GM23338 (cell line): ENCODE results near the gene C5orf47. TPM values are rescaled to one million over a fixed set of nuclear protein-coding genes. Genes with fewer than 3 reads are reported as not detected.

ENCODE experiments used
- ATAC-seq: fragments of 200-7000 bp; cut with Tn5 transposase; 3 replicates; pipeline ENCODE4 v1.9.1; 2020
- DNase-seq: peaks from one replicate; pipeline ENCODE4 v3.0.0-alpha.2; 2015; ENCODE audit warnings: low spot score
- H2AFZ ChIP-seq: fragments of 200-600 bp; sonication (generic); 2 replicates; pipeline ENCODE4 v1.8.0; 2016; ENCODE audit warnings: antibody characterized with exemption, mild to moderate bottlenecking, moderate library complexity
- H3F3A ChIP-seq: fragments of 200-600 bp; sonication (generic); replicated peaks from 2 replicates; pipeline ENCODE4 v1.8.0; 2017; ENCODE audit warnings: antibody characterized with exemption, mixed run types, low read depth
- H3K27ac ChIP-seq: fragments of 200-600 bp; sonication (generic); 2 replicates; pipeline ENCODE4 v1.6.1; 2016; ENCODE audit warnings: low read depth
- H3K27me3 ChIP-seq: fragments of 200-600 bp; sonication (generic); 2 replicates; pipeline ENCODE4 v1.8.0; 2016; ENCODE audit warnings: mild to moderate bottlenecking, mixed run types, moderate library complexity; ENCODE audit not compliant: insufficient read depth
- H3K36me3 ChIP-seq: fragments of 200-600 bp; sonication (generic); 2 replicates; pipeline ENCODE4 v1.8.0; 2016; ENCODE audit warnings: mild to moderate bottlenecking; ENCODE audit not compliant: insufficient read depth
- H3K4me1 ChIP-seq: fragments of 200-600 bp; sonication (generic); 2 replicates; pipeline ENCODE4 v1.8.0; 2016; ENCODE audit warnings: mild to moderate bottlenecking, moderate library complexity; ENCODE audit not compliant: insufficient read depth
- H3K4me2 ChIP-seq: fragments of 200-600 bp; sonication (generic); 2 replicates; pipeline ENCODE4 v1.7.1; 2017; ENCODE audit warnings: mixed run types
- H3K4me3 ChIP-seq: fragments of 200-600 bp; sonication (generic); 2 replicates; pipeline ENCODE4 v1.6.1; 2016; ENCODE audit warnings: mixed run types
- H3K79me2 ChIP-seq: fragments of 200-600 bp; sonication (generic); replicated peaks from 2 replicates; pipeline ENCODE4 v1.8.0; 2017; ENCODE audit warnings: mild to moderate bottlenecking; ENCODE audit not compliant: insufficient read depth
- H3K9me2 ChIP-seq: fragments of 200-600 bp; sonication (generic); 2 replicates; pipeline ENCODE4 v1.8.0; 2017; ENCODE audit not compliant: insufficient read depth
- H4K20me1 ChIP-seq: fragments of 200-600 bp; sonication (generic); replicated peaks from 2 replicates; pipeline ENCODE4 v1.8.0; 2017; ENCODE audit warnings: mild to moderate bottlenecking; ENCODE audit not compliant: insufficient read depth
- H3K27ac Mint-ChIP-seq: 2 replicates; pipeline ENCODE4 v1.8.0; 2020; ENCODE audit warnings: inconsistent platforms, mild to moderate bottlenecking, moderate library complexity, mixed read lengths
- H3K27me3 Mint-ChIP-seq: 3 replicates; pipeline ENCODE4 v1.8.0; 2022; ENCODE audit warnings: low read depth, mild to moderate bottlenecking, moderate library complexity, mixed read lengths, inconsistent platforms; ENCODE audit not compliant: insufficient read depth, poor library complexity
- H3K36me3 Mint-ChIP-seq: 3 replicates; pipeline ENCODE4 v1.8.0; 2021; ENCODE audit warnings: low read depth, mild to moderate bottlenecking, inconsistent platforms, moderate library complexity, mixed read lengths
- H3K4me1 Mint-ChIP-seq: 3 replicates; pipeline ENCODE4 v1.8.0; 2020; ENCODE audit warnings: mild to moderate bottlenecking, inconsistent platforms, mixed read lengths
- H3K4me3 Mint-ChIP-seq: 3 replicates; pipeline ENCODE4 v1.8.0; 2021; ENCODE audit warnings: moderate library complexity, mild to moderate bottlenecking, inconsistent platforms, mixed read lengths
- H3K9me3 Mint-ChIP-seq: 3 replicates; pipeline ENCODE4 v1.8.0; 2020; ENCODE audit warnings: moderate library complexity, mild to moderate bottlenecking, inconsistent platforms, mixed read lengths
- CREB1 ChIP-seq: fragments of 250-450 bp; sonication (Bioruptor Pico); IDR thresholded peaks from 2 replicates; pipeline ENCODE4 v1.5.0; 2020; ENCODE audit warnings: low read depth, mild to moderate bottlenecking, moderate library complexity
- EZH2phosphoT487 ChIP-seq: fragments of 200-600 bp; sonication (generic); IDR thresholded peaks from one replicate; pipeline ENCODE4 v1.8.1; 2018; ENCODE audit warnings: antibody characterized with exemption; ENCODE audit not compliant: unreplicated experiment
- JUNB ChIP-seq: IDR thresholded peaks from one replicate; pipeline ENCODE4 v1.6.1; 2016; ENCODE audit warnings: antibody characterized with exemption; ENCODE audit not compliant: unreplicated experiment
- NANOG ChIP-seq: IDR thresholded peaks from 2 replicates; pipeline ENCODE4 v1.6.1; 2016; ENCODE audit warnings: antibody characterized with exemption, borderline replicate concordance
- POLR2AphosphoS5 ChIP-seq: IDR thresholded peaks from 2 replicates; pipeline ENCODE4 v1.6.1; 2016; ENCODE audit warnings: antibody characterized with exemption, low read depth
- STAT1 ChIP-seq: IDR thresholded peaks from one replicate; pipeline ENCODE4 v1.6.1; 2016; ENCODE audit warnings: antibody characterized with exemption; ENCODE audit not compliant: unreplicated experiment
- ZNF114 ChIP-seq: fragments of 250-450 bp; sonication (Bioruptor Pico); IDR thresholded peaks from 2 replicates; pipeline ENCODE4 v1.5.0; 2020; ENCODE audit warnings: mild to moderate bottlenecking, moderate library complexity
- ZNF331 ChIP-seq: fragments of 250-450 bp; sonication (Bioruptor Pico); IDR thresholded peaks from 2 replicates; pipeline ENCODE4 v1.5.0; 2020; ENCODE audit warnings: low read depth, mild to moderate bottlenecking, moderate library complexity
- long read RNA-seq: library from polyadenylated mRNA; unstranded; transcript quantifications from one replicate; pipeline ENCODE4 v2.0.0, GENCODE V29; 2020; ENCODE audit not compliant: unreplicated experiment
- polyA plus RNA-seq: library from polyadenylated mRNA; unstranded; fragments of >200 nt; fragmentation: Nextera tagmentation; extraction: Ambion mirVana; gene quantifications from 2 replicates; pipeline ENCODE4 v1.2.1, GENCODE V29; 2016
- total RNA-seq: library from RNA; depleted of rRNA; stranded (reverse); fragments of >200 nt; shearing (Covaris generic); gene quantifications from 2 replicates; pipeline ENCODE4 v1.2.3, GENCODE V29; 2014; rRNA removed
- TF ChIP-seq, protein P1 (sequence below), 2 experiments: fragments of 200-600 bp in 1 of 2; sonication (generic) in 1 of 2; conservative IDR thresholded peaks; 2 replicates each; pipeline versions ENCODE4 v1.5.1 to v1.6.1; 2016 to 2017; ENCODE audit warnings: antibody characterized with exemption in 2 of 2, low read depth in 2 of 2, mild to moderate bottlenecking in 2 of 2, moderate library complexity in 1 of 2
- TF ChIP-seq, protein P2 (sequence below): IDR thresholded peaks from one replicate; pipeline ENCODE4 v1.6.1; 2018; ENCODE audit warnings: antibody characterized with exemption; ENCODE audit not compliant: unreplicated experiment
- TF ChIP-seq, protein P3 (sequence below): IDR thresholded peaks from 2 replicates; pipeline ENCODE4 v1.6.1; 2016; ENCODE audit warnings: antibody characterized with exemption
- TF ChIP-seq, protein P4 (sequence below): fragments of 250-450 bp; sonication (Bioruptor Pico); IDR thresholded peaks from 2 replicates; pipeline ENCODE4 v1.5.0; 2020; ENCODE audit warnings: mild to moderate bottlenecking, moderate library complexity

C5orf47 gene, protein sequence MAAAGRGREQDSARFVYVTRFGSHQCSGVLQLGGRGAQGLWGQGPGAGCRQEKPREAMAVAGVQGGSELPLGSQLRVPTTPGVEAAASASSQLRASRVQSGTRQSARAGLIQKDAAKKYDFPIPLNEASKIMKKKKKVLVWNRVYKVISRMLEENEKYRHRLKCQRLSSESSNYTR
- total RNA-seq (0.63 and 1.0 TPM in 2 replicates), polyA plus RNA-seq (0.50 and 1.1 TPM in 2 replicates)
- long read RNA-seq, partial matches to known transcripts: 0 of 1 reads
- long read RNA-seq, other reads (novel, unspliced or antisense): 1 of 1 reads

DNA sequence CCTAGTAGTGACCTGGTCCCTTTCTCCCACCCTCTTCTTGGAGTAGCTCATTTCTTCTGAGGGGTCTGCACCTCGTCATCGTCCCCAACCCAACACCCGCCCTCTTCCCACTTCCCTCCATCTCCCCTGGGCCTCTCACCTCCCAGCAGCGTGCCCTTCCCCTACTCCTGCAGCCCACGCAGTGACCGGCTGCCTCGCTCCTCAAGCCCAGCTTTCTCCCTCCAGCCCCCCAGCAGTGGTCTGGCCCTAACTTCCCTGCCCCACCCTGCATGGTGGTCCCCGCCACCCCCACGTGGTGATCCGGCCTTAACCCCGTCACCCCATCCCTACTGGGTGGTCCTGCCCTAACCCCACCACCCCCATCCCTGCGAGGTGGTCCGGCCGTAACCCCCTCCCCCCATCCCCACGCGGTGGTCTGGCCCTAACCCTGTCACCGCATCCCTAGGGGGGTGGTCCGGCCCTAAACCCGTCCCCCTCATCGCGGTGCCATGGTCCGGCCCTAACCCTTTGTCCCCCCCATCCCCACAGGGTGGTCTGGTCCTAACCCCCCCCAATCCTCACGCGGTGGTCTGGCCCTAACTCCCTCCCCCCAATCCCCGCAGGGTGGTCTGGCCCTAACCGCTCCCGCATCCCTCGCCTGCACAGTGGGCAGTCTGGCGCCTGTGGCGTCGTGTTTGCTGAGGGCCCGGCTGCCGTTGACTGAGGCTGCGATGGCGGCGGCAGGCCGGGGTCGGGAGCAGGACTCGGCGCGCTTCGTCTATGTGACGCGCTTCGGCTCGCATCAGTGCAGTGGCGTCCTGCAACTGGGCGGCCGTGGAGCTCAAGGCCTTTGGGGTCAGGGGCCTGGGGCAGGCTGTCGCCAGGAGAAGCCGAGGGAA, at the start of gene C5orf47:
TSS of gene C5orf47 (plus strand) at position 617 of the 878 bp plus-strand sequence. CDS start at position 711, 94 bp downstream.
- Mint-ChIP-seq H3K4me1 (no peaks in the 10 kb centered on the region), H3K27me3 (peaks cover 5% of the 10 kb centered on the region)
- no peak for TF ChIP-seq ZNF331 (CRISPR knock-in tag)
- TF ChIP-seq CREB1 (CRISPR knock-in tag): no peak
- TF ChIP-seq, protein P1, sequence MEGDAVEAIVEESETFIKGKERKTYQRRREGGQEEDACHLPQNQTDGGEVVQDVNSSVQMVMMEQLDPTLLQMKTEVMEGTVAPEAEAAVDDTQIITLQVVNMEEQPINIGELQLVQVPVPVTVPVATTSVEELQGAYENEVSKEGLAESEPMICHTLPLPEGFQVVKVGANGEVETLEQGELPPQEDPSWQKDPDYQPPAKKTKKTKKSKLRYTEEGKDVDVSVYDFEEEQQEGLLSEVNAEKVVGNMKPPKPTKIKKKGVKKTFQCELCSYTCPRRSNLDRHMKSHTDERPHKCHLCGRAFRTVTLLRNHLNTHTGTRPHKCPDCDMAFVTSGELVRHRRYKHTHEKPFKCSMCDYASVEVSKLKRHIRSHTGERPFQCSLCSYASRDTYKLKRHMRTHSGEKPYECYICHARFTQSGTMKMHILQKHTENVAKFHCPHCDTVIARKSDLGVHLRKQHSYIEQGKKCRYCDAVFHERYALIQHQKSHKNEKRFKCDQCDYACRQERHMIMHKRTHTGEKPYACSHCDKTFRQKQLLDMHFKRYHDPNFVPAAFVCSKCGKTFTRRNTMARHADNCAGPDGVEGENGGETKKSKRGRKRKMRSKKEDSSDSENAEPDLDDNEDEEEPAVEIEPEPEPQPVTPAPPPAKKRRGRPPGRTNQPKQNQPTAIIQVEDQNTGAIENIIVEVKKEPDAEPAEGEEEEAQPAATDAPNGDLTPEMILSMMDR (conservative IDR thresholded peaks at IDR 0.05; ENCODE audit: low read depth in 2 of 2): no peak
- TF ChIP-seq EZH2phosphoT487: no peak
- TF ChIP-seq ZNF114 (CRISPR knock-in tag): no peak
- TF ChIP-seq, protein P2, sequence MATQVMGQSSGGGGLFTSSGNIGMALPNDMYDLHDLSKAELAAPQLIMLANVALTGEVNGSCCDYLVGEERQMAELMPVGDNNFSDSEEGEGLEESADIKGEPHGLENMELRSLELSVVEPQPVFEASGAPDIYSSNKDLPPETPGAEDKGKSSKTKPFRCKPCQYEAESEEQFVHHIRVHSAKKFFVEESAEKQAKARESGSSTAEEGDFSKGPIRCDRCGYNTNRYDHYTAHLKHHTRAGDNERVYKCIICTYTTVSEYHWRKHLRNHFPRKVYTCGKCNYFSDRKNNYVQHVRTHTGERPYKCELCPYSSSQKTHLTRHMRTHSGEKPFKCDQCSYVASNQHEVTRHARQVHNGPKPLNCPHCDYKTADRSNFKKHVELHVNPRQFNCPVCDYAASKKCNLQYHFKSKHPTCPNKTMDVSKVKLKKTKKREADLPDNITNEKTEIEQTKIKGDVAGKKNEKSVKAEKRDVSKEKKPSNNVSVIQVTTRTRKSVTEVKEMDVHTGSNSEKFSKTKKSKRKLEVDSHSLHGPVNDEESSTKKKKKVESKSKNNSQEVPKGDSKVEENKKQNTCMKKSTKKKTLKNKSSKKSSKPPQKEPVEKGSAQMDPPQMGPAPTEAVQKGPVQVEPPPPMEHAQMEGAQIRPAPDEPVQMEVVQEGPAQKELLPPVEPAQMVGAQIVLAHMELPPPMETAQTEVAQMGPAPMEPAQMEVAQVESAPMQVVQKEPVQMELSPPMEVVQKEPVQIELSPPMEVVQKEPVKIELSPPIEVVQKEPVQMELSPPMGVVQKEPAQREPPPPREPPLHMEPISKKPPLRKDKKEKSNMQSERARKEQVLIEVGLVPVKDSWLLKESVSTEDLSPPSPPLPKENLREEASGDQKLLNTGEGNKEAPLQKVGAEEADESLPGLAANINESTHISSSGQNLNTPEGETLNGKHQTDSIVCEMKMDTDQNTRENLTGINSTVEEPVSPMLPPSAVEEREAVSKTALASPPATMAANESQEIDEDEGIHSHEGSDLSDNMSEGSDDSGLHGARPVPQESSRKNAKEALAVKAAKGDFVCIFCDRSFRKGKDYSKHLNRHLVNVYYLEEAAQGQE: no peak
- TF ChIP-seq NANOG: no peak
- TF ChIP-seq, protein P3, sequence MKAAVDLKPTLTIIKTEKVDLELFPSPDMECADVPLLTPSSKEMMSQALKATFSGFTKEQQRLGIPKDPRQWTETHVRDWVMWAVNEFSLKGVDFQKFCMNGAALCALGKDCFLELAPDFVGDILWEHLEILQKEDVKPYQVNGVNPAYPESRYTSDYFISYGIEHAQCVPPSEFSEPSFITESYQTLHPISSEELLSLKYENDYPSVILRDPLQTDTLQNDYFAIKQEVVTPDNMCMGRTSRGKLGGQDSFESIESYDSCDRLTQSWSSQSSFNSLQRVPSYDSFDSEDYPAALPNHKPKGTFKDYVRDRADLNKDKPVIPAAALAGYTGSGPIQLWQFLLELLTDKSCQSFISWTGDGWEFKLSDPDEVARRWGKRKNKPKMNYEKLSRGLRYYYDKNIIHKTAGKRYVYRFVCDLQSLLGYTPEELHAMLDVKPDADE: no peak
- TF ChIP-seq POLR2AphosphoS5: no peak
- no peak for TF ChIP-seq STAT1
- no peak for TF ChIP-seq JUNB
- TF ChIP-seq, protein P4, sequence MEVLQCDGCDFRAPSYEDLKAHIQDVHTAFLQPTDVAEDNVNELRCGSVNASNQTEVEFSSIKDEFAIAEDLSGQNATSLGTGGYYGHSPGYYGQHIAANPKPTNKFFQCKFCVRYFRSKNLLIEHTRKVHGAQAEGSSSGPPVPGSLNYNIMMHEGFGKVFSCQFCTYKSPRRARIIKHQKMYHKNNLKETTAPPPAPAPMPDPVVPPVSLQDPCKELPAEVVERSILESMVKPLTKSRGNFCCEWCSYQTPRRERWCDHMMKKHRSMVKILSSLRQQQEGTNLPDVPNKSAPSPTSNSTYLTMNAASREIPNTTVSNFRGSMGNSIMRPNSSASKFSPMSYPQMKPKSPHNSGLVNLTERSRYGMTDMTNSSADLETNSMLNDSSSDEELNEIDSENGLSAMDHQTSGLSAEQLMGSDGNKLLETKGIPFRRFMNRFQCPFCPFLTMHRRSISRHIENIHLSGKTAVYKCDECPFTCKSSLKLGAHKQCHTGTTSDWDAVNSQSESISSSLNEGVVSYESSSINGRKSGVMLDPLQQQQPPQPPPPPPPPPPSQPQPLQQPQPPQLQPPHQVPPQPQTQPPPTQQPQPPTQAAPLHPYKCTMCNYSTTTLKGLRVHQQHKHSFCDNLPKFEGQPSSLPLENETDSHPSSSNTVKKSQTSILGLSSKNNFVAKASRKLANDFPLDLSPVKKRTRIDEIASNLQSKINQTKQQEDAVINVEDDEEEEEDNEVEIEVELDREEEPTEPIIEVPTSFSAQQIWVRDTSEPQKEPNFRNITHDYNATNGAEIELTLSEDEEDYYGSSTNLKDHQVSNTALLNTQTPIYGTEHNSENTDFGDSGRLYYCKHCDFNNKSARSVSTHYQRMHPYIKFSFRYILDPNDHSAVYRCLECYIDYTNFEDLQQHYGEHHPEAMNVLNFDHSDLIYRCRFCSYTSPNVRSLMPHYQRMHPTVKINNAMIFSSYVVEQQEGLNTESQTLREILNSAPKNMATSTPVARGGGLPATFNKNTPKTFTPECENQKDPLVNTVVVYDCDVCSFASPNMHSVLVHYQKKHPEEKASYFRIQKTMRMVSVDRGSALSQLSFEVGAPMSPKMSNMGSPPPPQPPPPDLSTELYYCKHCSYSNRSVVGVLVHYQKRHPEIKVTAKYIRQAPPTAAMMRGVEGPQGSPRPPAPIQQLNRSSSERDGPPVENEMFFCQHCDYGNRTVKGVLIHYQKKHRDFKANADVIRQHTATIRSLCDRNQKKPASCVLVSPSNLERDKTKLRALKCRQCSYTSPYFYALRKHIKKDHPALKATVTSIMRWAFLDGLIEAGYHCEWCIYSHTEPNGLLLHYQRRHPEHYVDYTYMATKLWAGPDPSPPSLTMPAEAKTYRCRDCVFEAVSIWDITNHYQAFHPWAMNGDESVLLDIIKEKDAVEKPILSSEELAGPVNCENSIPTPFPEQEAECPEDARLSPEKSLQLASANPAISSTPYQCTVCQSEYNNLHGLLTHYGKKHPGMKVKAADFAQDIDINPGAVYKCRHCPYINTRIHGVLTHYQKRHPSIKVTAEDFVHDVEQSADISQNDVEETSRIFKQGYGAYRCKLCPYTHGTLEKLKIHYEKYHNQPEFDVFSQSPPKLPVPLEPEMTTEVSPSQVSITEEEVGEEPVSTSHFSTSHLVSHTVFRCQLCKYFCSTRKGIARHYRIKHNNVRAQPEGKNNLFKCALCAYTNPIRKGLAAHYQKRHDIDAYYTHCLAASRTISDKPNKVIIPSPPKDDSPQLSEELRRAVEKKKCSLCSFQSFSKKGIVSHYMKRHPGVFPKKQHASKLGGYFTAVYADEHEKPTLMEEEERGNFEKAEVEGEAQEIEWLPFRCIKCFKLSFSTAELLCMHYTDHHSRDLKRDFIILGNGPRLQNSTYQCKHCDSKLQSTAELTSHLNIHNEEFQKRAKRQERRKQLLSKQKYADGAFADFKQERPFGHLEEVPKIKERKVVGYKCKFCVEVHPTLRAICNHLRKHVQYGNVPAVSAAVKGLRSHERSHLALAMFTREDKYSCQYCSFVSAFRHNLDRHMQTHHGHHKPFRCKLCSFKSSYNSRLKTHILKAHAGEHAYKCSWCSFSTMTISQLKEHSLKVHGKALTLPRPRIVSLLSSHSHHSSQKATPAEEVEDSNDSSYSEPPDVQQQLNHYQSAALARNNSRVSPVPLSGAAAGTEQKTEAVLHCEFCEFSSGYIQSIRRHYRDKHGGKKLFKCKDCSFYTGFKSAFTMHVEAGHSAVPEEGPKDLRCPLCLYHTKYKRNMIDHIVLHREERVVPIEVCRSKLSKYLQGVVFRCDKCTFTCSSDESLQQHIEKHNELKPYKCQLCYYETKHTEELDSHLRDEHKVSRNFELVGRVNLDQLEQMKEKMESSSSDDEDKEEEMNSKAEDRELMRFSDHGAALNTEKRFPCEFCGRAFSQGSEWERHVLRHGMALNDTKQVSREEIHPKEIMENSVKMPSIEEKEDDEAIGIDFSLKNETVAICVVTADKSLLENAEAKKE (CRISPR knock-in tag): no peak

More for the DNA sequence above, at the start of gene C5orf47:
- no peak within 1 kb of the TSS for H3K4me3 ChIP-seq
- Mint-ChIP-seq H3K4me3 (no peak within 1 kb of the TSS), H3K36me3 (no peaks in the 10 kb centered on the region), H3K27ac (no peak within 1 kb of the TSS), H3K9me3 (peaks cover 3% of the 10 kb centered on the region; the same call in 1 of the 3 replicates)
- no peaks in the 10 kb centered on the region for H3K27me3 ChIP-seq
- H3K36me3 ChIP-seq: no peaks in the 10 kb centered on the region
- ATAC-seq (no peak), DNase-seq (no peak)
- no peaks in the 10 kb centered on the region for H4K20me1 ChIP-seq
- no peak within 1 kb of the TSS for H3K4me2 ChIP-seq
- no peaks in the 10 kb centered on the region for H3K9me2 ChIP-seq
- H3K27ac ChIP-seq: no peak within 1 kb of the TSS
- H3F3A ChIP-seq: no peaks in the 10 kb centered on the region
- H2AFZ ChIP-seq: peak within 1 kb of the TSS; percentile 74
- no peaks in the 10 kb centered on the region for H3K4me1 ChIP-seq
- H3K79me2 ChIP-seq: no peaks in the 10 kb centered on the region
